ENCODE results near the gene CD84.

- no peak for TF ChIP-seq CTCF (IDR thresholded peaks at IDR 0.05; ENCODE audit: low read depth, low read length, poor library complexity, severe bottlenecking)
- no peak for TF ChIP-seq EZH2phosphoT487 (IDR thresholded peaks at IDR 0.05; ENCODE audit: borderline replicate concordance, low read length)
These were observed 638 bp downstream of the CD84 start for GRCh38 chr1:160578525-160579191.

All from DOHH2 (cell line).